22Rv1 (cell line): ENCODE data around the gene FRS3.

Experiments used
- CTCF ChIP-seq: fragments of 450-650 bp; IDR thresholded peaks from 2 replicates; pipeline ENCODE4 v1.5.1; 2017; ENCODE audit warnings: mild to moderate bottlenecking
- ZFX ChIP-seq: fragments of 450-650 bp; IDR thresholded peaks from 2 replicates; pipeline ENCODE4 v1.6.1; 2017; ENCODE audit warnings: antibody characterized with exemption, borderline replicate concordance

DNA sequence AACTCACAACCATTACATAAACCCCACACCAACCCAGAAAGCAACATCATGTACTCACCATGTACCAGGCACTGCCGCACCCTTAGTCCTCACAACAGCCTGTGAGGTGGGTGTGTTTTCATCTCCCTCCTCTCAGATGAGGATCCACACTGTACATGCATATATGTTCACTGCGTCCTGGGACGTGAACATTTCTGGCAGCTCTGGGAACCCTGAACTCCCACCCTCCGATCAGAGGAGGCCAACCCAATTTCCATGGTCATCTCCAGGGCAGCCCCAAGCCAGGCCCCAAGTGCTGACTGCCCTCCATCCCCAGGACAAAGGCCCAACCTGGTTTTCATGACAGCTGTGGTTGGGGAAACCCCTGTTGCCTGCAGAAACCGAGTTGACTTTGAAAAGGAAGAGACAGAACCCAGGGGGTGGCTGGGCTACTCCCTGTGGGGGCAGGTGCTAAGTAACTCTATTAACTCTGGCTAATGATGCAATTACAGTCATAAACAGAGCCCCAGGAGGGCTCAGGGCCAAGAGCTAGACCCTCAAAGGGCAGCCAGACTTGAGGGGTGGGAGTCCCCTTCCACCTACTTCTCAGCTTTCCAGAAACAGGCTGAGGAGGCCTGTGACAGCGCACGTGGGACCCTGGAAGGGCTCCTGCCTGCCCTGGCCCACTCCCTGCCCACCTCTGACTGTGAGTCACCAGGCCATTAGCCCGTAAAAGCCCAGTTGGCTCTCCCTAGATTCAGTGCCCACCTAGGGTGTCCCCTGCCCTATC, 46.9 kb downstream of the FRS3 start:
- no peak for TF ChIP-seq CTCF
- no peak for TF ChIP-seq ZFX
